ENCODE measurements around the gene RXRA.

The RXRA gene

DNA sequence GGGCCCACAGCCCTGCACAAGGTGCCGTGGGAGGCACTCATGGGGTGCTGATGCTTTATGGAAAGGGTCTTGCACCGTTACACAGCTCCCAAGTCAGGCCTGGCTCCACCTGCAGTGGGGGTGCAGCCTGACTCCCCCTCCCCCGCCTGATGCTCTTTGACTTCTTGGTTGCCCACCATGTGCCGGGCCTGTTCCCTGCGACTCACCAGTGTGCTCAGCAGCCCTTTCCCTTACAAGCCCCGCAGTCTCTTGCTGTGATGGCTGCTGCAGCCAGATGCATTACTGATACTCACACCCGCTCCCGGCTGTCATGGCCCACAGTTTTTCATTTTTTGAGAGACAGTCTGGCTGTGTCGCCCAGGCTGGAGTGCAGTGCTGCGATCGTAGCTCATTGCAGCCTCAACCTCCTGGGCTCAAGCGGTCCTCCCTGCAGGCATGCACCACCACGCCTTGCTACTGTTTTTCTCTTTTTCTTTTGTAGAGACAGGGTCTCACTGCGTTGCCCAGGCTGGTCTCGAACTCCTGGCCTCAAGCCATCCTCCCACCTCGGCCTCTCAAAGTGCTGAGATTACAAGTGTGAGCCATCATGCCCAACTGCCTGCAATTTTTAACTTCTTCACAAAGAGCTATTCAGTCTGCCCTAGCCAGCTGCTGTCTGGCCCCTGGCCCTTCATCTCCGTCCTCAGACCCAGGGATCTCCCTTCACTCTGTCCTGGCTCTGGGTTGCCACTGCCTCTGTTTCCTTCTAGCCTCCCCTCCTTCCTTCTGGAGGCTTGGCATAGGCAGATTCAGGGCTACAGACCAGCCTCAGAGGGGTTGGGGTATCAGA lies 109.5 kb downstream of the RXRA start:
- Mint-ChIP-seq H3K36me3 (ENCODE audit: low read depth) (no peaks in the 10 kb centered on the region), H3K9me3 (no peaks in the 10 kb centered on the region), H3K27ac (no peak overlapping the region), H3K27me3 (ENCODE audit: low read depth) (peaks cover 2% of the 10 kb centered on the region), H3K4me3 (no peak overlapping the region), H3K4me1 (ENCODE audit: low read depth) (no peaks in the 10 kb centered on the region)
- DNase-seq (ENCODE audit: low spot score), result no peak

DNA sequence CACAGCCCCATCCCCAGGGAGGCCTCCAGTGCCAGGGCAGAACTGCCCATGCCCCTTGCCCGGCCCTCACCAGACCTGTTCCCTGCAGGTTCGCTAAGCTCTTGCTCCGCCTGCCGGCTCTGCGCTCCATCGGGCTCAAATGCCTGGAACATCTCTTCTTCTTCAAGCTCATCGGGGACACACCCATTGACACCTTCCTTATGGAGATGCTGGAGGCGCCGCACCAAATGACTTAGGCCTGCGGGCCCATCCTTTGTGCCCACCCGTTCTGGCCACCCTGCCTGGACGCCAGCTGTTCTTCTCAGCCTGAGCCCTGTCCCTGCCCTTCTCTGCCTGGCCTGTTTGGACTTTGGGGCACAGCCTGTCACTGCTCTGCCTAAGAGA lies 110.1 kb downstream of the RXRA start:
- no peaks in the 10 kb centered on the region for H3K36me3 Mint-ChIP-seq (ENCODE audit: low read depth)
- no peak overlapping the region for H3K4me3 Mint-ChIP-seq
- H3K4me1 Mint-ChIP-seq (ENCODE audit: low read depth), result no peaks in the 10 kb centered on the region
- no peaks in the 10 kb centered on the region for H3K9me3 Mint-ChIP-seq
- no peak overlapping the region for H3K27ac Mint-ChIP-seq
- DNase-seq (ENCODE audit: low spot score), result no peak
- H3K27me3 Mint-ChIP-seq (ENCODE audit: low read depth), result peaks cover 4% of the 10 kb centered on the region

DNA sequence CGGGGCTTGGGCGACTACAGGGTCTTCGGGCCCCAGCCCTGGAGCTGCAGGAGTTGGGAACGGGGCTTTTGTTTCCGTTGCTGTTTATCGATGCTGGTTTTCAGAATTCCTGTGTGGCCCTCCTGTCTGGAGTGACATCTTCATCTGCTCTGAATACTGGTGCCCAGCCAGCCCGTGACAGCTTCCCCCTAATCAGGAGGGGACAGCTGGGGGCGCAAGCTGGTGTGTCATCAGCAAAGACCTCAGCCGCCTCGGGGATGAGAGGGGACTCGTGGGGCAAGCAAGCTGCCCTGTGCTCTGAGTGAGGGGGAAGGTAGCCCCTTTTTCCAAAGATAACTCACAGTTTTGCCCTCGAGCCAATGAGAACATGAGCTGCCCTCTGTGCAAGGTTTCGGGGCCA lies 110.7 kb downstream of the RXRA start:
- Mint-ChIP-seq H3K9me3 (no peaks in the 10 kb centered on the region), H3K36me3 (ENCODE audit: low read depth) (no peaks in the 10 kb centered on the region), H3K4me1 (ENCODE audit: low read depth) (no peaks in the 10 kb centered on the region), H3K27ac (no peak overlapping the region), H3K27me3 (ENCODE audit: low read depth) (peaks cover 6% of the 10 kb centered on the region), H3K4me3 (no peak overlapping the region)
- no peak for DNase-seq (ENCODE audit: low spot score)

DNA sequence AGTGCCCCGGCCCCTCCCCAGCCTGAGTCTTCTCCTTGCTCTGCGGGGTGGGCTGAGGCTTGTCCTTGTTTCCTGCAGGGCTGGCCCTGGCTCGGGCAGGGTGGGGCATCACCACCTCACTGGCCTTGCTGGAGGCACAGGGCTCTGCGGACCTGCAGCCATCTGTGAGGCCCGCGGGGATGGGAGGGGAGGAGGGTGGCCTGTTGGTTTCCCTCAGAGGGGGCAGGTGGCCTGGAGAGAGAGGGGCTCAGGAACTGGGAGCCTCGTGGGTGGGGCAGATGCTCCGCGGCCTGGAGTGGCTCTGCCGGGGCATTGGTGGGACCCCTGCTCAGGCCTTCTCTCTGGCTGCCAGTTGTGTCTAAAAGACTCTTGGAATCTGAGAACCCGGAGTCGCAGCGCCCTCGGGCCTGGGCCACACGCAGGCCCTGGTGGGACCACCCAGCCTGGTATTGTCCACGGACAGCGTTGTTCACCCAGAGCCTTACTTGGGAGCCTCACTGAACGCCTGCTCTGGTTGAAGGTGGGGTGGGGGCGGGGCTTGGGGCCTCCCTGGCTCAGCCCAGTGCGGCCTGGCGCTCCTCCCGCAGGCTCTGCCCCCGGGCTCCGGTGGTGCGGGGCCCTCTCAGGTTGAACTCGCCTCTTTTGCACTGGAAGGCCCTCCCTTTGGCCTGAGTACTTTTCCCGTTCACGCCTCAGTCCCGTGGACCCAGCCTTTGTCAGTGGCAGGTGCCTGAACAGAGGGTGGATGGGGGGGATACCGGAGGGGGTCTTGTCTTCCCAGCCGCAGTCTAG lies 111.3 kb downstream of the RXRA start:
- no peaks in the 10 kb centered on the region for H3K9me3 Mint-ChIP-seq
- H3K4me3 Mint-ChIP-seq, result no peak overlapping the region
- DNase-seq (ENCODE audit: low spot score), result no peak
- H3K4me1 Mint-ChIP-seq (ENCODE audit: low read depth), result no peaks in the 10 kb centered on the region
- H3K36me3 Mint-ChIP-seq (ENCODE audit: low read depth), result no peaks in the 10 kb centered on the region
- peaks cover 6% of the 10 kb centered on the region for H3K27me3 Mint-ChIP-seq (ENCODE audit: low read depth)
- no peak overlapping the region for H3K27ac Mint-ChIP-seq

DNA sequence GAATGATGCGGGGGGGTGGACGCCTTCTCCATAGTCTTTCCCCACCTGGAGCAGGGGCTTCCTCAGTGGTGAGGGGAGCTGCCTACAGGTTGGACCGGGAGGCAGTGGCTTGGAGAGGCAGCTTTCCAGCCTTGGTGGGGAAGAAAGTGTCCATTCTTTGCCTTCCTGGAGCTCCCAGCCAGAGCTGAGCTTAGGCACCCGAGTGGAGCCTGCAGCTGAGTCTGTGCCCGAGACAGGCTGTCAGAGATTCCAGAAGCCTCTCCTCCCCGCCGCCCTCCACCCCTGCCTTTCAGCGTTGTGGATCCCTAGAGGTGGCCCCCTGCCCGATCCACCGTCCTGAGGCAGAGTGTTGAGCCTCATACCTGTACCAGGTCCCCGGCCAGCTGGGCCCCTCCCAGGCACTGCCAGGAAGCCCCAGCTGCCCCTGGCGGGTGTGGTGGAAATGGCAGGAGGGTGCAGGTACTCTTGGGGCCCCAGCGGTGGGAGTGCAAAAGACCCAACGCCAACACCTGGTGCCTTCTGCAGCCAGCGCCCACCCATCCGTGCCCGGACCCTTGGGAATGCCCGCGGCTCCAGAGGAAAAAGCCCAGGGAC lies 112.0 kb downstream of the RXRA start:
- H3K36me3 Mint-ChIP-seq (ENCODE audit: low read depth), result no peaks in the 10 kb centered on the region
- DNase-seq (ENCODE audit: low spot score), result no peak
- peaks cover 6% of the 10 kb centered on the region for H3K27me3 Mint-ChIP-seq (ENCODE audit: low read depth)
- no peak overlapping the region for H3K27ac Mint-ChIP-seq
- H3K4me3 Mint-ChIP-seq, result no peak overlapping the region
- H3K4me1 Mint-ChIP-seq (ENCODE audit: low read depth), result peaks cover 2% of the 10 kb centered on the region
- no peaks in the 10 kb centered on the region for H3K9me3 Mint-ChIP-seq

DNA sequence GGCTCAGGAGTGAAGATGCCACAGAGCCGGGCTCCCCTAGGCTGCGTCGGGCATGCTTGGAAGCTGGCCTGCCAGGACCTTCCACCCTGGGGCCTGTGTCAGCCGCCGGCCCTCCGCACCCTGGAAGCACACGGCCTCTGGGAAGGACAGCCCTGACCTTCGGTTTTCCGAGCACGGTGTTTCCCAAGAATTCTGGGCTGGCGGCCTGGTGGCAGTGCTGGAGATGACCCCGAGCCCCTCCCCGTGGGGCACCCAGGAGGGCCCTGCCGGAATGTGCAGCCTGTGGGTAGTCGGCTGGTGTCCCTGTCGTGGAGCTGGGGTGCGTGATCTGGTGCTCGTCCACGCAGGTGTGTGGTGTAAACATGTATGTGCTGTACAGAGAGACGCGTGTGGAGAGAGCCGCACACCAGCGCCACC lies 113.1 kb downstream of the RXRA start:
- DNase-seq (ENCODE audit: low spot score), result no peak
- Mint-ChIP-seq H3K27ac (no peak overlapping the region), H3K9me3 (no peaks in the 10 kb centered on the region), H3K27me3 (ENCODE audit: low read depth) (peaks cover 6% of the 10 kb centered on the region), H3K4me1 (ENCODE audit: low read depth) (peaks cover 7% of the 10 kb centered on the region), H3K36me3 (ENCODE audit: low read depth) (no peaks in the 10 kb centered on the region), H3K4me3 (no peak overlapping the region)

DNA sequence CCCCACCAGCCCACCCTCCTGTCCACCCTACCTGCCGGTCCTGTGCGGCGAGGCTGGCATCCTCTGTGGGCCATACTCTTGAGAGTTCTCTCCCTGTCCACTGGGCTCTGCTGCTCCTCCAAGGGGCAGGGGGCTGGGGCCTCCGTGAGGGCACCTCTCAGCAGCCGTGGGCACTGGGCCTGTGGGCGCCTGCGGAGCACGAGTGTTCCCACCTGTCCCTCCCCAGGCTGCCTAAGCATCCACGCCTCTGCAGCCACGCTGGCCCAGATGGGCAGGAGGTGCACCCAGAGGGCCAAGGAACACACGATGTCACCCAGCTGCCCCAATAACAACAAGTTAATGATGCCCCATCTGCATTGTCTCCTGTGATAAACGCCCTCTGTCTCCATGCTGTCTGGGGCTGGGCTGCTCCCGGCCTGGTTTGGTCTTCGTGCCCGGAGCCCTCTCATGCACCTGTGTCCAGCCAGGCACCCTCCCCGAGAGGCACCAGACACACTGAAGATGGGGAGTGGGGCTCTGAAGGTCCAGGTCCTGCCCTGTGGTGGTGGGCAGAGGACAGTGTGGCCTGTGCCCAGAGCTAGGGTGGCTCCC lies 114.5 kb downstream of the RXRA start:
- H3K36me3 Mint-ChIP-seq (ENCODE audit: low read depth), result no peaks in the 10 kb centered on the region
- no peak for DNase-seq (ENCODE audit: low spot score)
- H3K9me3 Mint-ChIP-seq, result peaks cover 6% of the 10 kb centered on the region
- no peak overlapping the region for H3K27ac Mint-ChIP-seq
- peaks cover 10% of the 10 kb centered on the region for H3K27me3 Mint-ChIP-seq (ENCODE audit: low read depth)
- peaks cover 12% of the 10 kb centered on the region for H3K4me1 Mint-ChIP-seq (ENCODE audit: low read depth)
- H3K4me3 Mint-ChIP-seq, result no peak overlapping the region

DNA sequence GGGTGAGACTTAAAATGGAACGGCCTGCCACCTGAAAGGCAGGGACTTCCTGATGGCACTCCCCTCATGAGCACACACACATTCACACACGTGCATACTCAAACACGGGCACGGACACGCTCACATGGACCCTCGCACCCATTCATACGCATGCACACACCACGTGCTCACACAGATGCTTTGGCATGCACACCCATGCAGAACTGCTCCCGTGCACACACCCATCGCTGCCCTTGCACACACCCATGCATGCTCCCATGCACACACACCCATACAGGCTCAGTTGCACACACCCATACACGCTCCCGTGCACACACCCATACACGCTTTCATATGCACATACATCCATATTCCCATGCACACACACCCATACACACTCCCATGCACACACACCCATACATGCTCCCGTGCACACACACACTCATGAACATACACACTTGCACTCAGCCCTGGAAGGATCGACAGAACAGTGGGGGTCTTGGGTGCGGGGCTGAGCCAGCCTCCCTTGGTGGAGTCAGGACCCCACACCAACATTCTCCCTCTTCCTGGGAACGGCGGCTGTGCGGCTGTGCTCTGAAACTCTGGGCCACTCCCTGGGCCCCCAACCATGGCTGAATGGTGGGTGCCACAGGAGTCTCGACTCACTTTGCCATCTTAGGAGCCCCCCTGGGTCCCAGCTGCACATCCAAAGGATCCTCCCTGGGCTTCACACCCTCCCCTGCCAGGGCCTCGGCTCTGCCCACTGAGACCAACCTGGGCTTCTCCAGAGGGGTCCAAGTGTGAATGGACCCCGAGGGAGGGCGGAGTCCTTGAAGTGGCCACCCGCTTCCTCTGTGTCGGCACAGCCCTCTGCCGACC lies 115.2 kb downstream of the RXRA start:
- H3K9me3 Mint-ChIP-seq, result peaks cover 6% of the 10 kb centered on the region
- no peak overlapping the region for H3K27ac Mint-ChIP-seq
- H3K4me1 Mint-ChIP-seq (ENCODE audit: low read depth), result peaks cover 12% of the 10 kb centered on the region
- no peak for DNase-seq (ENCODE audit: low spot score)
- no peaks in the 10 kb centered on the region for H3K36me3 Mint-ChIP-seq (ENCODE audit: low read depth)
- H3K27me3 Mint-ChIP-seq (ENCODE audit: low read depth), result peaks cover 10% of the 10 kb centered on the region
- no peak overlapping the region for H3K4me3 Mint-ChIP-seq

DNA sequence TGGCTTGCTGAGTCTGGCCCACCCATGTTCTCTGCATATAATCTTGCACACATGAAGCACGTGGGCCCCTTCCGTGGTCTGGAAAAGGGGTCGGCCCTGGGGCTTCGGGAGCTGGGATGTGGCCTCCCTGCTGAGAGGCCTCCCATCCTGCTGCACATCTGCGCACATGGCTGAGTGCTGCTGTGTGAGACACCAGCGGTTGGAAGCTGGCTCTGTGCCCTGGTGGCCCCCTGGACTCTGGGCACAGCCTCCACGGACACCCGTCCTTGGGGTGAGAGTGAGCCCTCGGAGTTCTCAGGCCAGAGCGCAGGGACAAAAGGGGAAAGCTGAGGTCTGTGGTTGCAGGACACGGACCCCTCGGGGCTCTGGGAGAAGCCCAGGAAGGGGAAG lies 115.8 kb downstream of the RXRA start:
- Mint-ChIP-seq H3K36me3 (ENCODE audit: low read depth) (no peaks in the 10 kb centered on the region), H3K27ac (no peak overlapping the region), H3K4me3 (no peak overlapping the region), H3K4me1 (ENCODE audit: low read depth) (peaks cover 12% of the 10 kb centered on the region), H3K27me3 (ENCODE audit: low read depth) (peaks cover 10% of the 10 kb centered on the region), H3K9me3 (peaks cover 6% of the 10 kb centered on the region)
- DNase-seq (ENCODE audit: low spot score), result no peak

DNA sequence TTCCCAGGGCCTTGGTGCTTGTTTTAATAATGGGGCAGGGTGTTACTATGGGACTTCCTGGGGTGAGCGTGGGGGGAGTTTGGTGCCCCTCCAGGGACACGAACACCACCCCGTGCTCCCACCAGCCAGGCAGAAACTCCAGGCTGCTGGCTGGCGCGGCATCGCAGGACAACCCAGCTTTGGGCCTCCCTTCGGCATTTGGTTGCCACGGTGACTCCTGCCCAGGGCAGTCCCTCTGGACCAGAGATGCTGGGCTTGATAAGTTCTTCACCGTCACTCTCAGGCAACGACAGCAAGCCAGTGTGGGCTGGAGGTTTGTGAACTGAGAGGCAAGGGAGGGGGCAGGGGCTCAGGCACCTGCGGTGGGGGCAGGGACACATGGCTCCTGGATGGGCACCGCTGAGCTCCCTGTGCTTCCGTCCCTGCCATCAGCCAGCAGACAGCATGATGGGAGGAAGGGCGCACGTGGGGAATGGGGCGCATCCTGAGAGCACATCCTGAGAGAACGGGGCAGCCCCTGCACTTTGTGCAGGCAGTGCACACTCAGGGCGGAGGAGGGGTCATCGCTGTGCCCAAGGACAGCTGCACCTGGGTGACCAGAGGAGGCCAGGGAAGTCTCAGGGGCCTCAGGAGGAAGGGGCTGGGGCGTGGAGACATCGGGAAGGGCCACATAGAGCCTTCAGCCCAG lies 116.4 kb downstream of the RXRA start:
- Mint-ChIP-seq H3K36me3 (ENCODE audit: low read depth) (no peaks in the 10 kb centered on the region), H3K27me3 (ENCODE audit: low read depth) (peaks cover 10% of the 10 kb centered on the region), H3K4me3 (no peak overlapping the region), H3K9me3 (peaks cover 6% of the 10 kb centered on the region), H3K27ac (no peak overlapping the region), H3K4me1 (ENCODE audit: low read depth) (peaks cover 12% of the 10 kb centered on the region)
- DNase-seq (ENCODE audit: low spot score), result no peak

DNA sequence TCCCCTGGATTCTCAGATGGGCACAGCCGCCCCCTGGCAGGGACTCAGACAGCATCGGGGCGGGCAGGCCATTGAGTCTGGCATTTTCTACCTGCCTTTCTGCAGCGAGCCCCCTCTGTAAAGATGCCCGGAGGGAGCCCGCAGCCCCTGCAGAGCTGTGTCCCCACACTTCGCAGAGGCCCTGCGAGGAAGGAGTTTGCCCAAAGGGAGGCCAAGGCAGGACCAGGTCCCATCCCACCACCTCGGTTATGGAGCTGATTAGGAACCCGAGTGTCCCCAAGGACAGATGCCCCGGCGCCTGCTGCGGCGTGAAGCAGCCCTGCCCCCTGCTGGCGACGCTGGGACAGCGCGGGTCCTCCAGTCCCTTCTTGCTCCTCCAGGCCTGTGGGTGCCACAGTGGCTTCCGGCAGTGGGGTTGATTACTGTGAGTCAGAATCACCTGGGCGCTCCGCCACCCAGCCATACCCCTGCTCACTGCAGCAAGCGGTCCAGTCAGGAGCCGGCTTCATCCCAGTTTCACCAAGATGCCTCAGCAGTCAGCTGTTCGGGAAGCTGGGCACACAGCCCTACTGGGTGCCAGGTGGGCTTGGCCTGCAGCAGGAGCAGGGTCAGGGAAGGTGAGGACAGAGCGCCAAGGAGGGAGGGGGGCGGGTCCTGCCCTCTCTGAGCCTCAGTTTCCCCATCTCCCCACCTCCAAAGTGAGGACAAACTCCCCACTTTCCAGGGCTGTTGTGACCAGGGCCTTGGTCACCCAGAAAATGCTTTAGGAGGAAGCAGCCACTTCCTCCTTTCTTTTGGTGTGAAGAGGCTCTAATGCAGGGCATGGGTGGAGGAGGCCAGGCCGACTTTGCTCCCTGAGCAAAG lies 117.2 kb downstream of the RXRA start:
- H3K4me1 Mint-ChIP-seq (ENCODE audit: low read depth), result peaks cover 12% of the 10 kb centered on the region

DNA sequence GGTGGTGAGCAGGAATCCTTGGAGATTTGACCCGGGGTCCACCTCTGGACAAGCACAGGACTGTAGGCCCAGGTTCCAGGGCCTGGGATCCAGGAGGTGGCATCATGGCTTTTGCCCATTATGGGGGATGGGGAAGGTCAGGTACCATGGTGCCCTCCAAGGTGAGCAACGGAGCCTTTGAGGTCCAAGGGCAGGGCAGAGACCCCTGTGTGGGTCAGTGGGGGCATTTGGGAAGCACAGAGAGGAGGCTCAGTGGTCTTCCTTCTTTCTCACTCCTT lies 117.7 kb downstream of the RXRA start:
- Mint-ChIP-seq H3K9me3 (peaks cover 16% of the 10 kb centered on the region), H3K4me1 (ENCODE audit: low read depth) (peaks cover 12% of the 10 kb centered on the region), H3K36me3 (ENCODE audit: low read depth) (no peaks in the 10 kb centered on the region), H3K4me3 (no peak overlapping the region), H3K27ac (no peak overlapping the region), H3K27me3 (ENCODE audit: low read depth) (peaks cover 10% of the 10 kb centered on the region)
- no peak for DNase-seq (ENCODE audit: low spot score)

More for the DNA sequence above, 117.2 kb downstream of the RXRA start:
- no peak overlapping the region for H3K27ac Mint-ChIP-seq
- no peaks in the 10 kb centered on the region for H3K36me3 Mint-ChIP-seq (ENCODE audit: low read depth)
- peak overlapping the region; percentile 8 for H3K4me3 Mint-ChIP-seq
- DNase-seq (ENCODE audit: low spot score), result peak; percentile 84
- peaks cover 11% of the 10 kb centered on the region for H3K9me3 Mint-ChIP-seq
- H3K27me3 Mint-ChIP-seq (ENCODE audit: low read depth), result peaks cover 10% of the 10 kb centered on the region

Measured in T-helper 2 cell treated with Interferon-gamma antibody and Interleukin-4, amounts not matched to agents 5 μg/mL and 100 μg/mL, for 36 hours (primary cell).